Astrocyte of the hippocampus (primary cell): ENCODE measurements around the gene ANTXR1.

Experiments used
- DNase-seq: peaks from one replicate; pipeline ENCODE4 v3.0.0; 2011; ENCODE audit warnings: low read depth, low spot score

ANTXR1 gene

GRCh38 chr2:69131983-69132675, 119.2 kb downstream of the ANTXR1 start:
- no peak for DNase-seq

GRCh38 chr2:69132960-69133590, 120.1 kb downstream of the ANTXR1 start:
- DNase-seq: no peak

- DNase-seq: no peak
Observed at GRCh38 chr2:69133898-69134297, 120.9 kb downstream of the ANTXR1 start.

DNA sequence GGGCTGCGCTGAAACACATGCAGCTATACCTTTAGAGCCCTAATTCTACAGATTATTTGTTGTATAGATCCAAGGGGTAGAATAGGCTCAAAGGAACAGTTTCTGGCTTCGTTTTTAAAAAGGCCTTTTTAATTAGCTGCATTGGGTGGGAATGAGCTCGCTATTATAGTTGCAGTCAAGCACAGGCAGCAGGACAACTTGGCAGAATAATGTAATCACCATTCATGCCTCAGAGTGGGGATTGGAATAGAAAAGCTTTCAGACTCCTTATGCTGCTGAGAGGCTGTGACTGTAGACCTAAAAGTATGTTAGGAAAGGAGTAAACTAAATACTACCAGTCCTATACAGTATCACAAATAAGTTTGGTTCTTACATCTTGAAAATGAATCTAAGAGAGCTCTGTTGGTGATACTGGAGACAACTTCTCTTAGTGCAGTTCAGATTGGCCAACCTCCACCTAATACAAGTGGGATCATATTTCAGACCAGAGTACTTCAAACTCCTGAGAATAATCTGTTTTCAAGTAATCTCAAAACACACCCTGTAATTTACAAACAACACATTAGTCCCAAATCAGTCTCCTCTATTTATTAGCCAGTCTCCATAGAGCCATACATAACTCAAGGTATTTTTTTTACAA, 121.4 kb downstream of the ANTXR1 start:
- DNase-seq: peak; percentile 48

DNA sequence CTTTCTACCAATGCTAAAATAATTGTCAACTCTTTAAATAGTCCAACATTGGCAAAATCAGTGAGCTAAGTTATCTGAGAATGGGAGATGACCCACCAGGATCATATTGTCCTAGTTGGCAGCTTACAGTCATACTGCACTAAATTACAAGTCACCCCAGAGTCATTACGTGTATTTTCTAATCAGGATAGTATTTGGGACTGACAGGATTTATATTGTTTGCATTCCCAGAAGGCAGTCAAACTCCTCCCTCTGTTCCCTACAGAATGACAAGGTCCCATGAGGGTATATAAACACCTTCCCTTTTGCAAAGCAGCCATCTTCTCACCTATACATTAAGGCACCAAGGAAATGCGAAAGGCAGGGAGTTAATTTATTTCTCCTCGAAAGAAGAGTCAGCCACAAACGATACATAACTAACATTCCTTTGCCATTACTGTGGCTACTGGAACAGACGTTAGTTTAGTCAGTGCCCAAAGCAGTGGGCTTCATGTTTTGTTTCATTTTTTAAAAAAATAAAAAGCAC, 125.3 kb downstream of the ANTXR1 start:
- peak; percentile 82 for DNase-seq

DNA sequence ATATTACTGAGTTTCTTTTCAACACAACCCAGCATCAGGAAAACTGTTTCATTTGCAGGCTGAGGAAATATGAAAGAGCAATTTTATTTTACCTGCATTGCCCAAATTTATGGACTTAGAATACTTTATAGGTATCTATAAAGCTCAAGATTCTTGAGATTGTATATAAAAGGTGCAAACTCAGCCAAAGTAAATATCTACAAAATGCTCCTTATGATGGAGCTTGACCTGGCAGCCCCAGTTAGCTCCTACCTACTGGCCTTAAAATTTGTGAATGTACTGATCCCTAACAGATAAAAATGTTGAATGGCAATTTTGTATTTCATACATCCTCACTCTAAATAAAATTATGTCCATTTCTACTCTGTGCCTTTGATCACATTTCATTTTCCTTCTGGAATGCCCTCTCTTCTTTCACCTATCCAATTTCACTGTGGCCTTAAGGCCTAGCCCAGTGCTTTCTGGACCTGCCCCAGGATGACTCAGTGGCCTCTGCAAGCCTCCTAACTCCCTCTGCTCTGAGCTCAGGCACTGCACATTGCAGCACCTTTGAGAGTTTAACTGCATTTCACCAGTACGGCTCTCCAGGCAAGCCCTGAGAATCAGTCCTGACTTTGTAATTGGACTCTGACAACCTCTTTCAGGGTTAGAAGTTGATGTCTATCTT, 125.9 kb downstream of the ANTXR1 start:
- DNase-seq: peak; percentile 85

- DNase-seq: no peak
Observed at GRCh38 chr2:69139778-69140670, 127.0 kb downstream of the ANTXR1 start.

DNA sequence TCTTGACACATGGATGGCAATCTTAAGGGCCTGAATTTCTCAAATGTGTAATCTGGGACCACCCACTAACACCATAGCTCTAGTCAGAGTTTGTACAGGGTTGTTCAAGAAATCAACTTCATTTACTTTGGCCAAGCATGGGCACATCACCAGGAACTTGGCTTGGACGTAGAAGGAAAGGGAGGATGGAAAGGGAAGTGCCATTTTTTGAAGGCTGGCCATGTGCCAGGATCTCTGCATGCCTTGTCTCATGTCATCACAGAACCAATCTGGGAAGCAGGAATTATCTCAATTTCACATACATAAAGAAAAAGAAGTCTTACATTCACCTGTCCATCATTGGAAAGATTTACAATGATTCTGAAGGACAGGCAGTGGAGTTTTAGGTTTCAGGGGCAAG, 128.1 kb downstream of the ANTXR1 start:
- no peak for DNase-seq

DNA sequence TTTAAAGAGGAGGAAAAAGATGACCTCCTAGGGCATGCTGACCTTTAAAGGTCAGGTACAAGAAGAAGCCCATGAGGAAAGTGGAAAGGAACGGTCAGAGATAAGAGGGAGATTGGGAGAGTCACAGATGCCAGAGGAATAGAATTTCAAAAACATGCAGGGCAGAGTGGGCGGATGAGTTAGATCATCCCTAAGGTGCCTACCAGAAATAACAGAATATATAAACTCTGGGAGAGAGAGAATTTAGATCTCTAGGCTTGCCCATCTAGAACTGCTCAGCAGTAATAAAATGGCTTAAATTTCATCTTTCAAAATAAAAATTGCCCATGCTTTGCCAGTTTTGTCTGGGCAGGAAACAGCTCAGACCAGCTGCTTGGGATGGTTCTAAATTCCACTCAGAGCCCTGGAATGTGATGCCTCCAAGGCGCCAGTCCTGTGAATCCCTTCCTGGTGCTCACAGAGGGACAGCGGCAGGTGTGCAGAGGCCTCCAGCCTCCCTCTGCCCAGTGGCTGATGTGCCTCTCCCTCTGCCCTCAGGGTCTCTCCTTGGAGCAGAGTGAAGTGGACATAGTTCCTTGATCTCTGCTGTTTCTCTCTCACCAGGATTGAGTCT, 130.9 kb downstream of the ANTXR1 start:
- DNase-seq: peak; percentile 36

GRCh38 chr2:69145204-69145603, 132.2 kb downstream of the ANTXR1 start:
- DNase-seq: no peak

GRCh38 chr2:69147841-69148533, 135.0 kb downstream of the ANTXR1 start:
- no peak for DNase-seq

DNA sequence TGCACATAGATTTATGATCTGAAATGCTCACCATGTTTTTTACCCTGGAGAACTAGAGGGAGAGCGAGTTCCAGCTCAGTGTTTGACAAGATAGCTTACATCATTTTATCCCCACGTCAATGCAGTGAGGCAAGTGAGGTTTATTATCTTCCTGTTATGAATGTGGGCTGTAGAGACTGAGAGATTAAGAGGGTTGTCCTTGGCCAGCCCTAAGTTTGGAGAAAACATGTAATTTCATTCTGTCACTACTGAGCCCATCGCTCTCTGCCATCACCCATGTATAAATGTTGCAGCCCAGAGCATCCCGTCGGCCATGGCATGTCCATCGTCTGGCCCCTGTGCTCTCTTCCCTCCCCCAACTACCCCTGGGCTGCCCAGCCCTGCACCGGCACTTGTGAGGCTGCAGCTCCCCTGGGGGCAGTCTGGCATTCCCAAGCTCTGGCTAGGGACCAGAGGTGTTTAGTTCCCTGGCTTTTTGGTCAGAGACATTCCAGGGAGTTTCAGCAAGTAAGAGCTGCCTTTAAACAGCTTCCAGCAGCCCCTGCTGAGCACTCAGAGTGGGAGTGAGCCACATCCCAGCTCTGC, 136.7 kb downstream of the ANTXR1 start:
- peak; percentile 89 for DNase-seq

- DNase-seq: no peak
Observed at GRCh38 chr2:69151931-69152330, 139.0 kb downstream of the ANTXR1 start.

DNA sequence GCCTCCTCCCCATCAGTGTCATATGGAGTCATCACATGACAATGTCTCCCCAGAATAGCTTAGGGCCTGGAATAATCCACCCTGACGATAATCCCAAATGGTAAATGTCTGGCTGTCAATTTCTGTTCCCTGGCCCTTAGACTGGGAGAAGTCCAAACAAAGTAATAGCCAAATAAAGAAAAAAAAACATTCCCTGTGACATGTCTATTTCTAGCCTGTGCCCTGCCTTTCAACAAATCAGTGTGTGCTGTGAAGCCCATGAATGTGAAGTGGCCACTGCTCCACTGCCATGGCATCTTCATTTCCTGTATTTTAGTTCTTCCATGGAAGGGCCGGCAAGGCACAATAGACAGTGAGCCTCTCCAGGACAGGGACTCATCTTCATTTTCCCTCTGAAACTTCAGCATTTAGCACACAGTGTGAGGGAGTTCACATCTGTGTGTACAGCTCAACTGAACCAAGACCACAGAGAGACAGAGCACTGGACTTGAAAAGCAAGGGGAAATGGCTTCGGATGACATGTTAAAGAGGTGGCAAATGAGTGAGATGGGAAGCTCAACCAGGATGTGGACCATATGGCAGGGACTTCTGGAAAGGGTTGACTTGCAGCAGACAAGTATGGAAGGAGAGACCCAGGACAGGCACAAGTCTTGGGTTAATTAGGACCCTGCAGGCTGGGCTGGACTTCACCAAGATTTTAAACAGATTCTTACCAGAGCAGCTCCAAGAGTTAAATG, 140.0 kb downstream of the ANTXR1 start:
- no peak for DNase-seq

GRCh38 chr2:69154106-69154505, 141.1 kb downstream of the ANTXR1 start:
- DNase-seq: no peak

DNA sequence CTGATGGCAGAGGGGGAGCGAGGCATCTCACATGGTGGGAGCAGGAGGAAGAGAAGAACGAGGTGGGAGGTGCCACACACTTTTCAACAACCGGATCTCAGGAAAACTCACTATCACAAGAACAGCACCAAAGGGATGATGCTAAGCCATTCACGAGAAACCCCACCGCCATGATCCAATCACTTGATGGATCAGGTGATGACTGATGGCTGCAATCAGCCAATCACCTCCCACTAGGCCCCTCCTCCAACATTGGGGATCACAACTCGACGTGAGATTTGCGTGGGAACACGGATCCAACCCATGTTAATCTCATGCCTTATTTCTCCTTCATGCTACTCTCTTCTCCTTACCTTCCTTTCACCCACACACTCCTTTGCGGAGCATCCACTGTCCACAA, 143.6 kb downstream of the ANTXR1 start:
- DNase-seq: no peak

- no peak for DNase-seq
Observed at GRCh38 chr2:69157441-69157840, 144.5 kb downstream of the ANTXR1 start.

GRCh38 chr2:69159986-69160385, 147.0 kb downstream of the ANTXR1 start:
- no peak for DNase-seq

DNA sequence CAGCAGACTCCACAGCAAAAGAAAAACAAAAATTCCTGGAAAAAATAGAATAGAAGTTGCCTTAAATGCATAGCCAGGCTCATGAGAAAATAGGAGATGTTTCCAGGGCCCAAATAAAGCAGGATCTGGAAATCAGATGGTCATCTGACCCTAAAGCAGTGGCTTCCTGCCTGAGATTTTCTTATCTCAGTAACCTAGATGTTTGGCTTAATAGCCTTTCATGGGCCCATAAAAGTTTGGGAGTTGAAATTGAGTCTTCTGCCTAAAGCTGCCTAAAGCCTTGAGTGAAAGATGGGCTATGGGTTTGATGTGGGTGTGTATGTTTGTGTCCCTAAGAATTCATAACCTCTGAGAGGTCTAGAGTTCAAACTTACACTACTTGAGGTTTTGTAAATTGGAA, 149.1 kb downstream of the ANTXR1 start:
- no peak for DNase-seq
